HepG2 (cell line): ENCODE measurements around the gene PDCD2L.

Experiments used
- HDAC2 ChIP-seq: sonication (generic); formaldehyde crosslinking; IDR thresholded peaks from 2 replicates; pipeline ENCODE4 v1.4.0; 2020; ENCODE audit warnings: missing genetic modification reagents
- POLR2AphosphoS2 ChIP-seq: IDR thresholded peaks from 2 replicates; pipeline ENCODE4 v1.6.1; 2011; ENCODE audit warnings: low read depth, low read length, improper control_type of control experiment
- TAF1 ChIP-seq: sonication (generic); formaldehyde crosslinking; IDR thresholded peaks from 2 replicates; pipeline ENCODE4 v1.4.0; 2020; ENCODE audit warnings: missing genetic modification reagents
- ZFP1 ChIP-seq: IDR thresholded peaks from 2 replicates; pipeline ENCODE4 v1.6.1; 2016
- TF ChIP-seq, protein P1 (sequence below): IDR thresholded peaks from 2 replicates; pipeline ENCODE4 v1.6.1; 2012; ENCODE audit warnings: inconsistent platforms
- TF ChIP-seq, protein P2 (sequence below): sonication (generic); formaldehyde crosslinking; IDR thresholded peaks from 2 replicates; pipeline ENCODE4 v1.4.0; 2020; ENCODE audit warnings: missing genetic modification reagents
- TF ChIP-seq, protein P3 (sequence below): sonication (generic); formaldehyde crosslinking; IDR thresholded peaks from 2 replicates; pipeline ENCODE4 v1.5.1; 2020; ENCODE audit warnings: missing genetic modification reagents, mild to moderate bottlenecking, borderline replicate concordance

DNA sequence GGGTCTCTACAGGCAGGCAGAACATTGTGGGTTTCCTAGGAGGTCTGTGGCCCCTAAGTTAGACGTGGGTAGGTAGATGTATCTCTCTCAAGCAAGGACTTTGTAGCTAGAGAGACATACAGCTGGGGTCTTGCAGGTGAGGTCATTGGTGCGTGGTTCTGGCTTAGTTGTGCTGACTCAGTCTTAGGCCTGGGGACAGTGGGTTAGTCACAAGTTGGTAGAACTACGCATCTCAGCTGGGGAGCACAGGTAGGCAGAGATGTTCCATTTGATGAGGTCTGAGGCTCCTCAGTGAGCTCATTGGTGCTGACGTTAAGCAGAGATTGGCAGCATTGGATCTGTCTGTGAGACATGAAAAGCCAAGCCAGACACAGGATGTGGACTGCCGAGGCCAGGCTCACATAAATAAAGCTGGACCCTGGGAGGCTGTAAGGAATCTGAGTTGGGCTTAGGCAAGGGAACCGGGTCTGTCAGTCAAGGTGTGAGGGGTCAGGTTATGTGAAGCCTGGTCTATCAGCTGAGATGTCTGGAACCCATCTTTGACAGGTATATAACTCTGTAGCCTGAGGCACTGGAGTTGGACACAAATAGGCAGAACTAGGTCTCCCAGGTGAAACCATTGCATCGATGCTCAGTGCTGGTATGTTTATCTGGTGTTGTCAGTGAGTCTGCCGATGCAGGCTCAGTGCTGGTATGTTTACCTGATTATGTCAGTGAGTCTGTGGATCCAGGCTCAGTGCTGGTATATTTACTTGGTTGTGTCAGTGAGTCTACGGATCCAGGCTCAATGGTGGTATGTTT, 17.4 kb upstream of the PDCD2L start:
- no peak for TF ChIP-seq HDAC2 (CRISPR knock-in tag)
- no peak for TF ChIP-seq TAF1 (CRISPR knock-in tag)
- TF ChIP-seq, protein P1, sequence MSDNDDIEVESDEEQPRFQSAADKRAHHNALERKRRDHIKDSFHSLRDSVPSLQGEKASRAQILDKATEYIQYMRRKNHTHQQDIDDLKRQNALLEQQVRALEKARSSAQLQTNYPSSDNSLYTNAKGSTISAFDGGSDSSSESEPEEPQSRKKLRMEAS, result no peak
- TF ChIP-seq, protein P2, sequence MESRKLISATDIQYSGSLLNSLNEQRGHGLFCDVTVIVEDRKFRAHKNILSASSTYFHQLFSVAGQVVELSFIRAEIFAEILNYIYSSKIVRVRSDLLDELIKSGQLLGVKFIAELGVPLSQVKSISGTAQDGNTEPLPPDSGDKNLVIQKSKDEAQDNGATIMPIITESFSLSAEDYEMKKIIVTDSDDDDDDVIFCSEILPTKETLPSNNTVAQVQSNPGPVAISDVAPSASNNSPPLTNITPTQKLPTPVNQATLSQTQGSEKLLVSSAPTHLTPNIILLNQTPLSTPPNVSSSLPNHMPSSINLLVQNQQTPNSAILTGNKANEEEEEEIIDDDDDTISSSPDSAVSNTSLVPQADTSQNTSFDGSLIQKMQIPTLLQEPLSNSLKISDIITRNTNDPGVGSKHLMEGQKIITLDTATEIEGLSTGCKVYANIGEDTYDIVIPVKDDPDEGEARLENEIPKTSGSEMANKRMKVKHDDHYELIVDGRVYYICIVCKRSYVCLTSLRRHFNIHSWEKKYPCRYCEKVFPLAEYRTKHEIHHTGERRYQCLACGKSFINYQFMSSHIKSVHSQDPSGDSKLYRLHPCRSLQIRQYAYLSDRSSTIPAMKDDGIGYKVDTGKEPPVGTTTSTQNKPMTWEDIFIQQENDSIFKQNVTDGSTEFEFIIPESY (CRISPR knock-in tag), result no peak
- TF ChIP-seq, protein P3, sequence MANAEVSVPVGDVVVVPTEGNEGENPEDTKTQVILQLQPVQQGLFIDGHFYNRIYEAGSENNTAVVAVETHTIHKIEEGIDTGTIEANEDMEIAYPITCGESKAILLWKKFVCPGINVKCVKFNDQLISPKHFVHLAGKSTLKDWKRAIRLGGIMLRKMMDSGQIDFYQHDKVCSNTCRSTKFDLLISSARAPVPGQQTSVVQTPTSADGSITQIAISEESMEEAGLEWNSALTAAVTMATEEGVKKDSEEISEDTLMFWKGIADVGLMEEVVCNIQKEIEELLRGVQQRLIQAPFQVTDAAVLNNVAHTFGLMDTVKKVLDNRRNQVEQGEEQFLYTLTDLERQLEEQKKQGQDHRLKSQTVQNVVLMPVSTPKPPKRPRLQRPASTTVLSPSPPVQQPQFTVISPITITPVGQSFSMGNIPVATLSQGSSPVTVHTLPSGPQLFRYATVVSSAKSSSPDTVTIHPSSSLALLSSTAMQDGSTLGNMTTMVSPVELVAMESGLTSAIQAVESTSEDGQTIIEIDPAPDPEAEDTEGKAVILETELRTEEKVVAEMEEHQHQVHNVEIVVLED, result no peak
- TF ChIP-seq ZFP1 (CRISPR knock-in tag), result no peak
- TF ChIP-seq POLR2AphosphoS2, result no peak
